GM21360 (cell line): ENCODE data around the gene HLA-G.

ENCODE experiments used
- ATAC-seq: cut with Tn5 transposase; IDR thresholded peaks from one replicate; pipeline ENCODE4 v1.9.1; 2021; ENCODE audit warnings: mild to moderate bottlenecking, moderate library complexity; ENCODE audit not compliant: unreplicated experiment

Gene HLA-G

DNA sequence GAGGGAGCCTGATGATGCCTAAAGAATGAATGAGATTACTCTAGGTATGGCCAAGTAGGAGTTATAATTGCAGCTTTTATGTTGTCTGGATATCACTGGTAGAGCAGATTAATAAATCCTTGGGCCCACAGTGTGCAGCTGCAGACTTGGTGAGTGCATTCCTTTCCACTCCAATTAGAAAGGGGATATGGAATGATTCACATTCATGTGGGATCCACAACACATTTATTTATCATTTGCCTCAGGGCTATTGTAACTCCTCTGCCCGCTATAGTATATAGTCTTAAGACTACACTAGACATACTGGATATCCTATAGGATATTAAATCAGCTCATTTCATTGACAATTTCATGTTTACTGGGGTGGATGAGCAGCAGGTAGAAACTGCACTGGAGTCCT is 11.6 kb upstream of the HLA-G start:
- ATAC-seq = no peak

DNA sequence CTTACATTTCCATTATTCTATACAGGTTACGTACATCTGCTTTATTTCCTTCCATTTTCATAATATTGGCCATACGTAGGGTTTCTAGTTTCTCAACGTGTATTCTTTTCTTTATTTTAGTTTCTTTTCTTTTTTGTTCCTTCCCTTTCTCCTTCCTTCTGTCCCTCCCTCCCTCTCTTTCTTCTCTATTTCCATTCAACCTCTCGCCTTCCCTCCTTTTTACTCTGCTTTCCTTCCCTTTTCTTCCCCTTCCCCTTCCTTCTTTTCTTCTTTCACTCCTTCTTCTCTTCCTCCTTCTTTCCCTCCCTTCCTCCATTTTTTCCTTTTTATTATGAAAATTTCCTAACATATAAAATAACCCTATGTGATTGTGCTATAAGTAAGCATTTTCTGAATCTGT is 8.7 kb upstream of the HLA-G start:
- no peak for ATAC-seq

GRCh38 chr6:29824144-29824543 is 3.5 kb upstream of the HLA-G start:
- ATAC-seq = no peak

DNA sequence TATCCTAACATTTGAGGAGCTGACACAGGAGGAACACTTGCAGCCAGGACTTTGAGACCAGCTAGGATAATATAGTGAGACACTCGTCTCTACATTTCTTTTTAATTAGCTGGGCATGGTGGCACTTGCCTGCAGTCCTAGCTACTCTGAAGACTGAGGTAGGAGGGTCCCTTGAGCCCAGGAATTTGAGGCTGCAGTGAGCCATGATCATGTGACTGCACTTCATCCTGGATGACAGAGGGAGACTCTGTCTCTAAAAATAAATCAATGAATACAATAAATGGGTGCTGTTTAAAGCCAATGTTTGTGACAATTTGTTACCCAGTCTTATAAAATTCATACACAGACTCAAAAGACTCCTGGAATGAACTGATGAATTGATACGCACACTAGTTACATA is 1.8 kb upstream of the HLA-G start:
- no peak for ATAC-seq

- ATAC-seq = no peak
Observed at GRCh38 chr6:29826271-29826670, 1.4 kb upstream of the HLA-G start.

DNA sequence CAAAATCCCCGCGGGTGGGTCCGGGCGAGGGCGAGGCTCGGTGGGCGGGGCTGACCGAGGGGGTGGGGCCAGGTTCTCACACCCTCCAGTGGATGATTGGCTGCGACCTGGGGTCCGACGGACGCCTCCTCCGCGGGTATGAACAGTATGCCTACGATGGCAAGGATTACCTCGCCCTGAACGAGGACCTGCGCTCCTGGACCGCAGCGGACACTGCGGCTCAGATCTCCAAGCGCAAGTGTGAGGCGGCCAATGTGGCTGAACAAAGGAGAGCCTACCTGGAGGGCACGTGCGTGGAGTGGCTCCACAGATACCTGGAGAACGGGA is 809 bp downstream of the HLA-G start:
- no peak for ATAC-seq

DNA sequence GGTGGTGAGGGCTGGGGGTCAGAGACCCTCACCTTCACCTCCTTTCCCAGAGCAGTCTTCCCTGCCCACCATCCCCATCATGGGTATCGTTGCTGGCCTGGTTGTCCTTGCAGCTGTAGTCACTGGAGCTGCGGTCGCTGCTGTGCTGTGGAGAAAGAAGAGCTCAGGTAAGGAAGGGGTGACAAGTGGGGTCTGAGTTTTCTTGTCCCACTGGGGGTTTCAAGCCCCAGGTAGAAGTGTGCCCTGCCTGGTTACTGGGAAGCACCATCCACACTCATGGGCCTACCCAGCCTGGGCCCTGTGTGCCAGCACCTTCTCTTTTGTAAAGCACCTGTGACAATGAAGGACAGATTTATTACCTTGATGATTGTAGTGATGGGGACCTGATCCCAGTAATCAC is 2.1 kb downstream of the HLA-G start:
- ATAC-seq = no peak

GRCh38 chr6:29830409-29830808 is 2.8 kb downstream of the HLA-G start:
- no peak for ATAC-seq

DNA sequence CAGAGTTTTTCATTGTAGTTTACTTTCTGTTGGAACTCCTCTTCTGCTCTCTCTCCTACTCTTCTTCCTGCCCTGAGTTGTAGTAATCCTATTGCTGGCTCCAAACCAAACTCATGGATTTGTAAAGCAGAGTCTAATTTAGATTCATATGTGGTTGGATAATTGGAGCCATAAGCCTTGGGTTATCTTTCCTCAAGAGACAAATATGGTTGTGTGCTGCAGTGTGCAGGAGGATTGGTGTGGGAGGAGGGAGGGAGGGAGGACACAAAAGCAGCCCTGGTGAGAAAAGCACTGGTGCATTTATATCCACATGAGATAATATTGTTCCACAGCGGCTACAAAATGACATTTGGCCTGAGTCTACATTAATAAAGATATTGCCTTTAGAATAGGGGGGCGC is 4.2 kb downstream of the HLA-G start:
- no peak for ATAC-seq

GRCh38 chr6:29834564-29835436 is 7.2 kb downstream of the HLA-G start:
- ATAC-seq = no peak

GRCh38 chr6:29839917-29840316 is 12.3 kb downstream of the HLA-G start:
- no peak for ATAC-seq

- no peak for ATAC-seq
Observed at GRCh38 chr6:29841030-29841429, 13.4 kb downstream of the HLA-G start.

DNA sequence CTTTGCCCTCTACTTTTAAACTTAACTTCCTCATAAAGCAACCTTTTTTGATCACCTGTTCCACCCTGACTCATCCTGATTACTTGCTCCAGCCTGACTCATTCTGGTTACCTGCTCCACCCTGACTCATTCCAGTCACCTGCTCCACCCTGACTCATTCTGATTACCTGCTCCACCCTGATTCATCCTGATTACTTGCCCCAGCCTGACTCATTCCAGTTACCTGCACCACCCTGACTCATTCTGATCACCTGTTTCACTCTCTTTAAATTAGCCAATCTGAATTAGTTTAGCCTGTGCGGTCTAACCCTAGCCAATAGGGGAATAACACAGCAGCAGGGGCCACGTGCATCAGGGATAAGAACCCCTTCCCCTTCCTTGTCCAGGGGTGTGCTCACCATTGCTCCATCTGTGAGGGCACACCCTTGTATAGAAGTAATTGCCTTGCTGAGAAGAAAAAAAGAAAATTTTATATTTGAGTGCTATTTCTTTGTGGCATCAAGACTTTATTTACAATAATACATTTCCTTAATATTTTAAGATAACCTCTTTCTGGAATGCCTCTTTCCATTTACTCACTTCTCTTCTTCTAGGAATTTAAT is 17.9 kb downstream of the HLA-G start:
- no peak for ATAC-seq

- no peak for ATAC-seq
Observed at GRCh38 chr6:29847871-29848630, 20.4 kb downstream of the HLA-G start.

DNA sequence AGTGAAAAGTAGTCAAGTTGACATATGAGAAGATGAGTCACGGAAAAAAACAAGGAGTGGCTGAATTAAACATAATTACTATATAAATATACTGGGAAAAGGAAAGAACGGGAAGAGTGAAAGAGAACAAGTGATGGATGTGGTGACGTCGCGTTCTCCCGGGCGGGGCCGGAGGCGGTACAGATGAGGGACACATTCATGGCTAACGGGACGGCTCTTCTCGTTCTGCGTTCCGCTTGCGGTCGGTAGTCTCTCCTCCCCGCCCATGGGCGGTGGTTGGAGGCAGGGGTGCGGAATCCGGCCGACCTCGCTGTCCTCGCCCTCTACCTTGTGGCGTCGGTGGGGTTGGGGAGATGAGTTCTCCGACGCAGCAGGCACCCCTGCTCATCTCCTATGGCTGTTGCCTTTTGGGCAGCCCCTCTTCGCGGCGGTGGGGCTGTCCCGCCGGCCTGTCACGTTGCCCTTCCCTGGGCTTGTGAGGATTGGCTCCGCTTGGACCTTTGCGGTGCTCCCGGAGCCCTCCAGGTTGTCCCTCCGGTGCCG is 22.5 kb downstream of the HLA-G start:
- ATAC-seq = no peak

GRCh38 chr6:29851190-29851589 is 23.6 kb downstream of the HLA-G start:
- ATAC-seq = no peak

GRCh38 chr6:29853245-29853644 is 25.6 kb downstream of the HLA-G start:
- no peak for ATAC-seq

DNA sequence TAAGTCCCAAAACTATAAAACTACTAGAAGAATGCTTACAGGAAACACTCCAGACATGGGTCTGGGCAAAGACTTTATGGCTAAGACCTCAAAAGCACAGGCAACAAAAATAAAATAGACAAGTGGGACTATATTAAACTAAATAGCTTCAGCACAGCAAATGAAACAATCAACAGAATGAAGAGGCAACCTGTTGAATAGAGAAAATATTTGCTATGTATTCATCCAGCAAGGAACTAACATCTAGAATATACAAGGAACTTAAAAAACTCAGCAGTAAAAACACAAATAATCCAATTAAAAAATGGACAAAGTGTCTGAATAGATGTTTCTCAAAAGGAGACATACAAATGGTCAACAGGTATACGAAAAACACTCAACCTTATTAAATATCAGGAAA is 30.4 kb downstream of the HLA-G start:
- no peak for ATAC-seq

DNA sequence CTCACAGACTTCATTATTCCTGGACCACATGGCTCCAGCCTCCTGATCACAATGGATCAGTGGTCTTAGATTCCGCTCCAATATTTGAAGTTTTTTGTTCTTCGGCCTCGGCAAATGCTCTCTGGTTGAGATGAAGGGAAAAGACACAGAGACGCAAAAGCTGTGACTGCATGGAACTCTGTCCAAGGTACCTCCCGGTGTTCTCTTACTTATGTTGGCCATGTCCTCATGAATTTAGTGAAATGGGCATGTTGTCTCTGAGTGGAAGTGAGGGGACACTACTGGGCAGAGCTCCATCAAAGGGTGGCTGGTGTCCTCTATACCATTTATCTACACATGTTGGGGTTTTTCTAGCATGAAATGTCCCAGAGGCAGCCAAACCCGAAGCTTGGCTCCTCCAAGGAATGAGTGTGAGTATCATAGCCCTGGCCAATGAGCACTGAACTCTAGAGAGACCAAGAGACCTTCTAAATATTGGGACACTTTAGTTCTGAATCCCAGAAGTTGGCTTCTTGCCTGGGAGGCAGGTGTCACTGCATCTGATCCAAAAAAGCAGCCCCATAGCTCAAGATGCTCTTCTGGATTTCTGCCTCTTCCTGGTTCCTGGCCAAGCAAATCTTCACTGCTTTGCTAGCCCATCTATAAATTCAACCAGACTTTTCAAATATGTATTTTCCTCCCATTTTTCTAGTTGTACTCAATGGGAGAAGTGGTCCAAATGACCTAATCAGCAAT is 34.1 kb downstream of the HLA-G start:
- ATAC-seq = no peak

GRCh38 chr6:29864037-29864810 is 36.6 kb downstream of the HLA-G start:
- ATAC-seq = no peak
